ENCODE results near the gene SLC4A1.
A peak's percentile ranks its signal among the peaks of the same experiment; 100 is the strongest.

Gene SLC4A1

DNA sequence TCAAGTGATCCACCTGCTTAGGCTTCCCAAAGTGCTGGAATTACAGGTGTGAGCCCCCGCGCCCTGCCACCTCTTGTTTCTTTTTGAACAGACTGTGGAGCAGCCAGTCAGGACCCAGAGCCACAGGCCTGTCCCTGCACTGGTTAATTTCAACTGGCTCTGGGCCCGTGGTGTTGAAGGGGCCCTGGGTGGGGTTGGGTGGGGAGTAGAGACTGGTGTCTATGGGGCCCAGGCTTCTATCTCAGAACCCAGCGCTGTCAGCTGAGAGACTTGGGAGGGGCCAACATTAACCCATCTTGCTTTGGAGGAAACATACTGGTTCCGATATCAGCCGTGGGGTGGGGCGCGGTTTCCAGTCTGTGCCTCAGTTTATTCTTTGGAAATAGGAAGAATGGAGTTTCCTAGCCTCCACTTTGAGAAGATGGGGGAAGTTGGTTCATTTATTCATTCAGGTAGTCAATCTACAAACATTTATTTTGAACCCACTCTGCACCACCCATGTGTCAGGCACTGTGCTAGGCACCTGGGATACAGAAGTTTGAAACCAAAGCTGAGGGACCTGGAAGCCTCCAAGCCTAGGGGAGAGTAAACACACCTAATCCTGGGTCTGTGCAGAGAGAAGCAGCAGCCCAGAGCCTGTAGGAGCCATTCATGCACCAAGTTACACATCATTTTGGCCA is 15.5 kb upstream of the SLC4A1 start:
- DNase-seq (ENCODE audit: low read depth in 2 of 2), result no peak

DNA sequence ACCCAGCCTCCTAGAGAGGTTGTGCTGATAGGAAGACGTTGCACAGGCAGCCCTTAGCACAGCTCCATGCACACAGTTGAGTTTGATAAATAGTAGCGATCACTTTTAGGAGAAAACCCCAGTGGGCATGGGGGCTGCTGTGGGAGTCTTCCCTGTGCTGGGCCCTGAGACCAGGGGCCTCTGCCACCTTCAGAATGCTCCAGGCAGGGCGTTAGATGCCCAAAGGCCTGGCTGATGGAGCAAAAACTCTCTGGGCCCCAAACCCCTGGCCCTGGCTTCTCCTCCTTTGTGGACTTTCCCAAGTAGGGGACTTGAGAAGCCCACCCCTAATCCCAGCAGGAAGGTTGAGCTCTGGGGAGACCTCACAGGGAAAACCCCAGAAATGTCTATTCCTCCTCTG is 14.3 kb upstream of the SLC4A1 start:
- DNase-seq (ENCODE audit: low read depth in 2 of 2), result no peak

DNA sequence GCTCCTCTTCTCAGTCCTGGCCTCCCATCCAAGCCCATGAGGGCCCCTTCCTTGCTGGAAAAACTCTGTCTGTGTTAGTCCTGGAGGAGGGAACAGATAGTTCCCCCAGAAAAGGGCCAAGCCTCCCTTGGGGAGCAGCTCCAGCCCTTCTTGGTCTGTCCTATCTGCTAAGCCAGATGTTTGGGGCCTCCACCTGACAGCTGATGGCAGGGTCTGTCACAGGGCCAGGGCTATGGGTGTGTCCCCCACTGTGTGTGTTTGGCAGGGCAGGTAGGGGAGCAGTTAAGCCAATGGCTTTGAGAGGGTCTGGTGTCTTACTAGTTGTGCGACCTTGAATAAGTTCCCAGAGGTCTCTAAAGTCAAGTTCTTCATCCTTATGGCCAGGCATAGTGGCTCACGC is 13.6 kb upstream of the SLC4A1 start:
- no peak for DNase-seq (ENCODE audit: low read depth in 2 of 2)

DNA sequence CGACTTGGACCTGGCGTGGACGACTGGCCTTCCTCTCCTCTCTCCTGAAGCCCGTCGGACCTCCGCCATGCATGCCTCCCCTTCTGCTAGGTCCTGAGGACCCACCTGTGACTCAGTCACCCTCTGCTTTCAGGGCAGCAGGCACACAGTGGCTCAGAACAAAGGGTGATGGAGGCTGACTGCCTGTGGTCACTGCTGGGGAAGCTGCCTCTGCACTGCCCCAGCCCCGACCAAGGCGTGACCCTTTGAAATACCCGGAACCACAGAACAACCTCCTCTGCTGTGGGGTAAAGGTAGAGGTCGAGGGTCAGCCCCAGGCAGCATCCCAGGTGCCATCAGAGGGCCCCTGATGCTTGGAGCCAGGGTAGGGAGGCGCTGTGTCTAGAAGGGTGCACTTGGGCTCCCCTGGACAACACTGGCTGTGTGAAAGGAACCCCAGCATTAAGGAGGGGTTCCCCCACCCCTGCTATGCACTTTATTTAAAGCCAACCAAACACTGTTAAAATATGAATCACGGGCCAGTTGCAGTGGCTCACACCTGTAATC is 12.5 kb upstream of the SLC4A1 start:
- no peak for DNase-seq (ENCODE audit: low read depth in 2 of 2)

DNA sequence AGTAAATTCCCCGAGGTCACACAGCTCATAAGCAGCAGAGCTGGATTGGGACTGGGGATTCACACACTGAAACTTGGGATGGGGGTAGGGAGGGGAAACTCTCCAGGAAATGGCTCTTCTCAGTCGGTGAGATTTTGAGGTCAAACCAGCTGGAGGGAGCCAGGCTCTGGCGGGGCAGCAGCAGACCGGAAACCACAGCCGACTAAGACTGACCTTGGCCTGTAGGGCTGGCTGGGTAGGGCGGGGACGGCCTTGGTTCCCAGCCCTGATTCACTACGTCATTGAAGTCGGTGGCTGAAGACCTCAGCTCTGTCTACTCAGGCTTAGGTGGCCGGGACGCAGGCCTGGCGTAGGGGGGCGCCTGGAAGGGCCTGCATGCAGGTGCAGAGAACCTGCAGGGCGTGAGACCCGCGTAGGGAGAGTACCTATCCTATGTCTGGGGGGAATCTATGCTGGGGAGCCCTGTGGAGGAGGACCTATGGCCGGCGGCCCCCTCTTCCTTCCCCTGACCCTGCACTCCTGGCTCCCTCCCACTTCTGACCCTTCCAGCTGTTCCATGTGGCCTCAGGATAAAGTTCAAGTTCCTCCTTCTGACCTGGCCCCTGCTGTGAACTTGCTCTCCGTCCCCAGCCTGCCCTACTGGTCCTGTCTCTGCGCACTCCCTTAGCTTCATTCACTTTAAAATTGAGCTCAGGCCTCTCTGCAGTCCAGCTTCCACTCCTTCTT is 11.9 kb upstream of the SLC4A1 start:
- DNase-seq (ENCODE audit: low read depth in 2 of 2), result peak; percentile 2 to 16

DNA sequence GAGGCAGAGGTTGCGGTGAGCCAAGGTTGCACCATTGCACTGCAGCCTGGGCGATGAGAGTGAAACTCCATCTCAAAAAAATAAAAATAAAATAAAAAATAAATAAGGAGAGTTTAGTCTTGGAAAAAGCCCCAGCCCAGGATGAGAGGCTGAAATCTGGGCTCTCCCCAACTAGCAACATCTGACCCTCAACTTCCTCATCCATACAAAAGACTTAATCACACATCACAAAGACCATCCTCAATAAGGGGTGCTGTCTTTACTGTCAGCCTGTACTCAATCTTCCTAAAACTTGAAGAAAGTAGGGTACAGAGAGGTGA is 11.4 kb upstream of the SLC4A1 start:
- DNase-seq (ENCODE audit: low read depth in 2 of 2), result no peak

DNA sequence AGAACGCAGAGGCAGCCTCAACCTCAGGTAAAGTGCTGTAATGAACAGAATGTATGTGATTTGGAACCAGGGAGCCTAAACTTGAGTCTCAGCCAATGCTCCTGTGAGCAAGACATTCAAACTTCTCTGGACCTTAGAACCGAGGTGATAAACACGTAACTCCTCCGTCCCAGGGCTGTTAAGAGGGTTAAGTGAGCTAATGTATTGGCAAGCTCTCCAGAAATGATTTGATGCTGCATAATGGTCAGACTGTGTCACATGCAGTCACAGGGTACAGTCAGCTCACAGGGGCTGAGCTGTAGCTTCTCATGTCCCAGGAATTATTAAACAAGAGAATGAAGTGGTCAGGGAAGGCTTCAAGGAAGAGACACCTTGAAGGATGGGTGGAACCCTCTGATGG is 10.0 kb upstream of the SLC4A1 start:
- DNase-seq (ENCODE audit: low read depth in 2 of 2), result no peak

DNA sequence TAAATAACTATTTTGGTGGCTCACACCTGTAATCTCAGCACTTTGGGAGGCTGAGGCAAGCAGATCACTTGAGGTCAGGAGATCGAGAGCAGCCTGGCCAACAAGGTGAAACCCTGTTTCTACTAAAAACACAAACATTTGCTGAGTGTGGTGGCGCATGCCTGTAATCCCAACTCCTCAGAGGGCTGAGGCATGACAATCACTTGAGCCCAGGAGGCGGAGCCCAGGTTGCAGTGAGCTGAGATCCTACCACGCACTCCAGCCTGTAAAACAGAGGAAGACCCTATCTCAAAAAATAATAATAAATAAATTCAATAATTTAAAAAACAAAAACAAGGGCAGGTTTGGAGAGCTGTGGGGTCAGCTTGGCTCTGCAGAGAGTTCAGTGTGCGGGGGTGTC is 5.7 kb upstream of the SLC4A1 start:
- DNase-seq (ENCODE audit: low read depth in 2 of 2), result no peak

DNA sequence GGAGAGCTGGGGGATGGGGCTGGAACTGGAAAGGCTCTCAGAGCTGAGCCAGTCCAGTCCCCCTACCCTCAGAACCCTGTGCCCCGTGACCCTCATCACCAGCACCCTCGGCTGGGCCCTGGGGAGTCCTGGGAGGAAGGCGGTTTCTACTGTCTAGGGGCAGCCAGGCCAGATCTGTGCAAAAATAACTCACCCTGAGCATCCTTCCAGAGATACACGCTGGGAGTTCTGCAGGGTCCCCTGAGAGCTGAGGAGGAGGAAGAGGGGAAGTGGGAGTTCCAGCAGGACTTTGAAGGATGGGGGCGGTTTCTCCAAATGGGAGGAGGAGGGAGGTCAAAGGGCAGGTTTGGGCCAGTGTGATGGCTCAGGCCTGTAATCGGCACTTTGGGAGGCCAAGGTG is 5.0 kb upstream of the SLC4A1 start:
- no peak for DNase-seq (ENCODE audit: low read depth in 2 of 2)

DNA sequence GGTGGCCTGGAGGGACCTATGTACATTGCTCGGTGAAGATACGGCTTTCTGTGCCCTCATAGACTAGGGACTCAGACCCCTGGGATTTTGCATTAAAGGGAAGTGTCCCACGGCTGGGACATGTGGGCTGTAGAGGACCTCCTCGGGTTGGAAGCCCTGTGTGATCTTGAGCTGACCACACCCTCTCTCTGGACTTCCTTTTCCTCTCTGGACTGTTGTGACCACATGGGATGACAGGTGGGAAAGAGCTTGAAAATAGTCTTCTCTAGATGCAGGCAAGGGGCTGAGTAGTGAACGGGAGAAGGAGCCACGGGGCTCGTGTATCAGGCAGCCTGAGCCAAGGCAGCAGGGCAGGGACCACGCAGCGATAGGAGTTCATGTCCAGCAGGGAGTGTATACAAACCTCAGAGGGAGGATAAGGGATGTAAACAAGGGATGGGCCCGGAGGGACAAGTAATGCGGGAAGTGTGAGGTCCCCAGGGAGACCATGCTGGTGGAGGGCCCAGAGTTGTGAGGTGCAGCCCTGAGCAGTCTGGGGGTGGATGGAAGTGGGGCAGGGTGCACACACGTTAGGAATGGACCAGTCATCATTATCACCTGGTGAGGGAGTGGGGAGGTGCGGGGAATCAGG is 4.5 kb upstream of the SLC4A1 start:
- DNase-seq (ENCODE audit: low read depth in 2 of 2), result no peak

DNA sequence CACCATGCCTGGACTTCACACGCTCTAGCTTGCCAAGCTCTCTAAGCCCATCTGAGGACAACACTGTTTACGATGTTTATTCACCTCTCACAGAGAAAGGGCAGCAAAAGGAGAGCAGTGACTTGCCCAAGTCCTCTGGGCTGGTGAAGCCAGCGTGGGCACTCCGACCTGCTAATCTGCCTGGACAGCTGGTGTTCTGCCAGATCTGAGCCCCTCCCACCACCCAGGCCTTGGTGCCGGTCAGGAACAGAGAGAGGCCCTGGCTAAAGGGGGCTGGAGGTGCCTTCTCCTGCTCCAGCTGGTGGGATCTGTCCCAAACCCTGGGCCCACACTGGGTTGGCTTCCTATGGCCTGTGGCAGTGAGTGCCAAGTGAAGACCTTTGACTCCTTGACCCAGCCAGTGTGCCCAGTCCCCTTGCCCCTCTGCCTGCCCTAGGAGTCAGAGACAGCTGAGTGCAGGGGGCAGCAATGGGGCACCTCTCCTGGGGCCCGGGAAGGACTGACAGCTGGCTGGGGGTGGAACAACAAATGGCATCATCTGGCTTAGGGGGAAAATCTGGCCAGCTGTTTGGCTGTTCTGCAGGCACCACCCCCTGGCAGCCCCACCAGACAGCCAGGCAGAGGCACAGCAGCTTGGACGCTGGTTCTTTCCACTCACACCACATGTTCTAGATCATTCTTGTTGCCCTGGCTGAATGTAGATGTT is 1.8 kb upstream of the SLC4A1 start:
- DNase-seq (ENCODE audit: low read depth in 2 of 2), result no peak

DNA sequence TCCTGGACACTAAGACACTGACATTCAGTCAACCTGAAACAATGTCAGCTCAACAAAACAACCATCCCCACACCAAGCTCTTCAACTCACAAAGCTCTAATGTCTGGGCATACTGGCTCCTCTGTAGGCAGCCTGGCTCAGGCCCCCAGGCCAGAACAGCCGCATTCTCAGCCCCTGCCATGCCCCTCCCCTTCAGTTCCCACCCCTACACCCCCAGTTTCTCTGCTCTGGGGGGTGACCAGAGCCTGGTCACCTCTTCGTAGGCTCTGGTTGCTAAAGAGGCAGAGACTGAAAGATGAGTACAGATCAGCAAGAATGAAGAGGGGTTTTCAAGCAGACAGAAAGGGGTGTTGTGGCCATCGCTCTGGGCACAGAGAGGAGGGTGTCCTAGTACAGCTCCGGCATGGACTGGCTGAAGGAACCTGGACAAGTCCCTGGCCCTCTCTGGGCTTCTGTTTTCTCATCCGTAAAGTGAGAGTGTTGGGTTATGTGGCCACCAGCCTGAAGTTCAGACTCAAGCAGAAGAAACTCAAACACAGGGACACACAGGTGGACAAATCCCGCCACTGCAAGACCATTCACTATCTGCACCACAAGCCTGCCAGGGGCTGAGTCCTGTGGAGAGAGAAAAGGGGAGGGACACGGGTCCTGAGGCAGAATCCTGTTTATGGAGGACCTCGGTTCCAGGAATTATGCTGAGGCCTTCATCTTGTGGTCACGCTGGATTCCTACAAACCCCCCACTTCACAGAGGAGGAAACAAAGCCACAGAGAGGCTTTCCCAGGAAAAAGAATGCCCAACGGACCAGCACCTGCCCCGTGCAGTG is 987 bp upstream of the SLC4A1 start:
- DNase-seq (ENCODE audit: low read depth in 2 of 2), result no peak

DNA sequence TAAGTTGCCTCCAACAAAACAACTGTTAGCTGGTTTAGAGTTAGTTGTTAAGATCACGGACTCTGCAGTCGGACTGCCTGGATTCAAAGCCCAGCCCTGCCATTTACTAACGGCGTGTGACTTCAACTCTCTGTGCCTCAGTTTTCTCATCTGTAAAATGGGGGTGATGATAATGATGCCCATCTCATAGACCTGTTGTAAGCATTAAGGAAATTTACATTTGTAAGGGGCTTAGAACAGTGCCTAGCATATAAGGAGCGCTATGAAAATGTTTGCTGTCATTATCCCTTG is 825 bp downstream of the SLC4A1 start:
- no peak for DNase-seq (ENCODE audit: low read depth in 2 of 2)

DNA sequence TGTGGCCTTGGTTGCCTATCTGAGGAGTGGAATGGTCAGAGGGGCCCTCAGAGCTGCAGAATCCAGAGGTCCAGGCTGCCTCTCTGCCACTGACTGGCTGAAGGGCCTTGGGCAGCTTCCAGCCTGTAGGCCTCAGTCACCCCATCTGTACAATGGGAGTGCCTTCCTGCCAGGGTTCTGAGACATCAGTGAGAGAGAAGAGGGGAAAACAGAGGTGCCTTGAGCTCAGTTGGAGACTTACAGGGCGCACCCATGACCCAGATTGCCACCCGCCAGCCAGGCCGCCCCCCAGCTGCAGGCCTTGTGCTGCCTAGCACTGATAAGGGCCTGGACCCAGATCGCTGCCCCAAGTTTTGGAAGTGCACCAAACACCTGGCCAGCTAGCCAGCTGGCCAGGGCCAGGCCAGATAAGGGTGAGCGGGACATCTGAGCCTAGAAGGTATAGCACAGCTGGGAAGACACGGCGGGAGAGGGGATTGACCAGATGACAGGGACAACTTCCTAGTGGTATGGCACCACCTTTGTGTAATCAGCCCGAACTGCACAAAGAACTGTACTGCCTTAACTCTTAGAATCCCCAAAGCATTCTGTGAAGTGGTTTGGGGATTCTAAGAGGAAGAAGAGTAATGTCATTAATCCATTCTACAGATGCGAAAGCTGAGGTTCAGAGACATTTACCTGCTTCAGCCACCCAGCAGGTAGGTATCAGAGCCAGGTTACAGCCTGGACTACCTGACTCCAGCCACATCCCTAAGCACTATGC is 1.4 kb downstream of the SLC4A1 start:
- DNase-seq (ENCODE audit: low read depth in 2 of 2), result no peak

DNA sequence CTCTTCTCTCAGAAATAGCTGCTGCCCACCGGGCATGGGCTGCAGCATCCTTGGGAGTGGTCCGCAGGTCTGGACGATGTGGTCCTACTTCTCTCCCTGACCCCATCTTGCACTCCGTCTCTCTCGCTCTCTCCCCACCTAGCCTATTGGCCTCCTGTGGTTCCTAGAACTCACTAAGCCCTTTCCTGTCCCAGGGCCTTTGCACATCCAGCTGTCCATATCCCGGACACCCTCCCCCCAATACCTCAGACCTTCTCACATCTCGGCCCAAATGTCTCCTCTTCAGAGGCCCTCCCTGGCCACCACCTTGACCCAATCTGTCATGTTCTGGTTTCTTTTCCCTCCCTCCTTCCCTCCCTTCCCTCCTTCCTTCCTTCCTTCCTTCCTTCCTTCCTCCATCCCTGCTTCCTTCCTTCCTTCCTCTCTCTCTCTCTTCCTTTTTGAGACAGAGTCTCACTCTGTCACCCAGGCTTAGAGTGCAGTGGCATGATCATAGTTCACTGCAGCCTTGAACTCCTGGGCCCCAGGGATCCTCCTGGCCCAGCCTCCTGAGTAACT is 4.5 kb downstream of the SLC4A1 start:
- DNase-seq (ENCODE audit: low read depth in 2 of 2), result no peak

DNA sequence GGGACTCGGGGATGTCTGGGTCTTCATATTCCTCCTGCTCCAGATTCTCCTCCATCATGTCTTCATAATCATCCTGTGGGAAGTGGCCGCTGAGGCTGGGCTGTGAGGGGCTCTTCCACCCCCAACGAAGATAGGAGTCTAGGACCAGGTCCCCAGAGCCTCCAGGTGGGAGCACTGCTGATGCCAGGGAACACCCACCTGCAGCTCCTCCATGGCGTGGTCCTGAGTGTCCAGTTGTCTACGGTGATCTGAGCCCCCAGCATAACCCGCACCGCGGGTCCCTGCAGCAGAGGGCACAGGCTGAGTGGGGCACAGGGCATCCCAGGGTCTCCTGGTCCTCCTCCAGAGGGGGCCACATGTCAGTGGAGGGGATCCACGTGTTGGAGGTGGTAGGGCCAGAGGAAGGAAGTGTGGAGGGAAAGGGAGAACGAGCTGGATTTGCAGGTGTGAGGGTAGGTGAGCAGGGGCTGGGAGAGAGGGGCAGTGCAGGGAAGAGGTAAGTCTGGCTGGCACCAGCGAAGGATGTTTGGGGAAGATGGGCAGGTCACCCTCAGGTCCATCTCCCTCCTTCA is 5.2 kb downstream of the SLC4A1 start:
- DNase-seq (ENCODE audit: low read depth in 2 of 2), result no peak

DNA sequence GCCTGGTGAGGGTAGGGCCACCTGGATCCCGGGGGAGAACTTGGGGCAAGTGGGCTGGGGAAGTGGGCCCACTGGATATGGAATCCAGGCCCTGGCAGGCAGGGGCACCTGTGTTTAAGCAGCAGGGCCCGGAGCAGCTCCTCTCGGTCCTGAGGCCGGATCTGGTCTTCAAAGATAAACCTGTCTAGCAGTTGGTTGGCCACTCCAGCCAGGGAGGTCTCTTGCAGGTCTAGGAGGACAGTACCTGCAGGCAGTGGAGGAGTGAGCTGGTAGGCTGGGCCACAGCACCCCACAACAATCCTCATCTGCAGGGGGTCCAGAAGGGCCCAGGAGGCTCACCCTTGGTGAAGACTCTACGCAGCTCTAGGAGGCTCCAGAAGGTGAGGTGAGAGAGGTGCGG is 7.6 kb downstream of the SLC4A1 start:
- no peak for DNase-seq (ENCODE audit: low read depth in 2 of 2)

DNA sequence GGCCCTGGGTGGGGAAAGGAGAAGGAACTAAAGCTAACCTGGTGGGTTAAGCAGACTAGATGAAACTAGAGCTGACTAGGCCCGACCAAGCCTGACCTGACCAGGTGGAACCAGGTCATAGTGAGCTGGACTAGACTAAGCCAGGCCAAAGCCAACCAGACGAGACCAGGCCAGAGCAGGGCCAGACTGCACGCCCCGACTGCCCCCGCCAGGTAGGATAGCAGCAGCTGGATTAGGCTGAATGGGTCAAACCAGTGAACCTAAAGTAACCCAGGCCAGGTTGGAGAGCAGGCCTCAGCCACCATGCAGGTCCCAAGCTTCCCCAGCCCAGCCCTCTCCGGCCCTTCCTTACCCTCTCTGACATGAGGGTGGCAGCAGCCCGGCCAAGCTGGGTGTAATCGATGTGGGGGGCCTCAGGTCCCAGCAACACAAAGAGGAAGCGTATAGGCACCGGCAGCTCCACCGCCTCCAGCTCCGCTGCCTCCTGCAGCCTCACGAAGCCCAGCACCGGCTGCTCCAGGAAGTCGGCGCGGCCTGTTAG is 9.1 kb downstream of the SLC4A1 start:
- DNase-seq (ENCODE audit: low read depth in 2 of 2), result no peak

DNA sequence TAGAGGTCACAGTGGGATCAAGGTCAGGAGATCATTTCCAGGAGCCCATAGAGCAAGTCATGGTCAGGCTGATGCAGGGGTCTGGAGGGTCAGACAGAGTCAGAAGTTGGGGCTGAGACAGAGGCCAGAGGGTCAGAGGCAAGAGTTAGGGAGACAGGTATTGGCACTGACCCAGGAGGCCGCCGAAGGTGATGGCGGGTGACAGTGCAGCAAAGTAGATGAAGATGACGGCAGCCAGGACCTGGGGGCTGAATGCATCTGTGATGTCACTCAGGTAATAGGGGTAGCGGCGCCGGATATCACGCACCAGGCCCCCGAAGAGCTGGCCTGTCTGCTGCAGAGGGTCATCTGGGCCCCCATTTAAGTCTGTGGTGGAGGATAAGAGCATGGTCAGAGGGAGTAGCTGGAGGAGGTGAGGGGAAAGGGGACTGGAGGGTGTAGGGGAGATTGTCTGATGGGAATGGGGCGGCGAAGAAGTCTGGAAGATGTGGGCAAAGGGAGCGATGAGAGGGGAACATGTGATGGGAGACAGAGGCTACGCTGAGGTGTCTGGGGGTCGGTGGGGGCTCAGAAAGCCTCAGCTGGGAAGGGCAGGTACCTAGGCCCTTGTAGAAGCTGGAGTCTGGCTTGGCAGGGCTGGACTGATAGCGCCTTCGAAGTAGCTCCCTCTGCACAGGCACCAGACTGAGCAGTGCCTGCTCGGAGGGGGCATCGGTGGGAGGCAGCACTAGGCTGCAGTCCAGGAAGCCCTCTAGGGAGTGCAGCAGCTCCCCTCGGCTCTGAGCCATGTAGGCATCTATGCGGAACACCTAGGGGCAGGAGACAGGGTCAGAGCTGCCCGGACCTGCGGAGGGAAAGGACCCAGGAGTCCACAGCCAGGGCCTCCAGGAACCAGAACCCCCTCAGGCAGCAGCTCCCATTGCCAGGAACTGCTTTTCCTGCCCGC is 9.8 kb downstream of the SLC4A1 start:
- no peak for DNase-seq (ENCODE audit: low read depth in 2 of 2)
